Measurements from ENCODE around the gene SCTR. TPM values are rescaled to one million over a fixed set of nuclear protein-coding genes. Genes with fewer than 3 reads are reported as not detected.

The SCTR gene
- total and polyA plus RNA-seq, 2 of the 8 experiments (the other 6 are each of a cell fraction or from before 2014, with no cell fraction given), result 0.15 TPM; not detected in 1

DNA sequence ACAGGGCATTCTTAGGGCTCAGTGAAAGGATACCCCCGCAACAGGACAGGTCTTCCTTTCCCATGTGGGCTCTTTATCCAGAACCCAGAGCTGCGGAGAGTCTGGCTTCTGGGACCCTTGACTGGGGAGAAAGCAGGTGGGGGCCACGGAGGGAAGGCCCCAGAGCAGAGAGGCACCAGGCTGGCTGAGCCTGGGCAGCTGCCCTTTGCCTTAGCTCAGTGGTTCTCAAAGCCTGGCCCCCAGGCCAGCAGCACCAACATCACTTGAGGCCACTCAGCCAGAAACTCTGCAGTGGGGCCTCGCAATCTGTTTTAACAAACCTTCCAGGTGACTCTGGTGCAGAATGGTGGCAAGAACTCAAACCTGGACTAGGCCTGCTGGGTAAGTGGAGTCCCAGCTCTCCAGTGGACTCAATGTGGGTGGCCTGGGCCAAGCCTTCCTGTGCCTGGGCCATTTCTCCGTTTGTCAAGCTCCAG is 94.2 kb downstream of the SCTR start:
- Histone ChIP-seq H3K79me1 (ENCODE audit: low read depth, low read length) (0 out of 2 replicates have a peak, but pooled peaks cover 2% of the 10 kb centered on the region), H2BK12ac (ENCODE audit: low read depth, low read length) (peak overlapping the region; percentile 71; the same call in 1 of the 2 replicates), H3K14ac (ENCODE audit: insufficient read length) (no peak overlapping the region), H3K23ac (ENCODE audit: insufficient read length) (no peak overlapping the region), H2AFZ (ENCODE audit: low read length) (no peak overlapping the region), H3K9me3 (ENCODE audit: insufficient read depth in 2 of 2, low read depth in 1 of 2, low read length in 1 of 2) (no peaks in the 10 kb centered on the region), H4K91ac (replicated peaks; ENCODE audit: insufficient read length, low read length) (no peak overlapping the region), H3K18ac (ENCODE audit: extremely low read depth, low read length) (no peak overlapping the region), H3K27ac (ENCODE audit: low read depth, low read length) (no peak overlapping the region), H3K4me2 (ENCODE audit: insufficient read depth in 1 of 2, low read depth in 2 of 2, low read length in 2 of 2) (no peak overlapping the region), H3K36me3 (ENCODE audit: control insufficient read depth in 2 of 4, insufficient read depth in 4 of 4, low read length in 3 of 4) (no peaks in the 10 kb centered on the region), H3K4me3 (ENCODE audit: extremely low read depth in 1 of 4, insufficient read depth in 2 of 4, low read depth in 3 of 4, low read length in 4 of 4) (no peak overlapping the region), H2BK20ac (ENCODE audit: low read length) (no peak overlapping the region), H4K20me1 (replicated peaks in 1 of 2; ENCODE audit: control insufficient read depth in 1 of 2, insufficient read depth in 2 of 2, low read length in 2 of 2) (peaks cover 0 to 2% of the 10 kb centered on the region in 2 experiments), H2BK15ac (ENCODE audit: low read length) (peak overlapping the region; percentile 5; the same call in 1 of the 2 replicates), H3K4me1 (replicated peaks in 1 of 4; ENCODE audit: control insufficient read depth in 3 of 4, insufficient read depth in 4 of 4, low read length in 3 of 4) (peaks cover 0 to 28% (median 15%) of the 10 kb centered on the region in 4 experiments; a peak in 6 of 7 replicates), H3K4ac (replicated peaks; ENCODE audit: insufficient read length, low read depth, low read length) (no peak overlapping the region), H3K56ac (replicated peaks; ENCODE audit: insufficient read length, low read depth, low read length) (no peak overlapping the region), H2BK120ac (replicated peaks; ENCODE audit: low read depth, low read length) (no peak overlapping the region), H3K79me2 (ENCODE audit: control insufficient read depth in 1 of 2, insufficient read depth in 2 of 2, low read length in 2 of 2) (no peaks in the 10 kb centered on the region), H2BK5ac (ENCODE audit: low read depth, low read length) (no peak overlapping the region; the same call in 1 of the 2 replicates), H3K9ac (replicated peaks in 1 of 4; ENCODE audit: extremely low read depth in 1 of 4, low read depth in 3 of 4, low read length in 3 of 4) (no peak overlapping the region), H4K5ac (ENCODE audit: insufficient read length, low read depth, low read length) (no peak overlapping the region), H3K23me2 (ENCODE audit: low read depth, low read length) (peaks cover 11% of the 10 kb centered on the region; the same call in 1 of the 2 replicates), H2AK5ac (ENCODE audit: low read depth, low read length) (no peak overlapping the region), H4K8ac (ENCODE audit: extremely low read depth, insufficient read depth, low read length) (0 out of 2 replicates have a peak overlapping the region, but pooled peaks have one; percentile 51), H3K27me3 (replicated peaks in 1 of 4; ENCODE audit: control insufficient read depth in 3 of 4, extremely low read depth in 1 of 4, insufficient read depth in 3 of 4, low read length in 3 of 4) (peaks cover 0 to 14% (median 8%) of the 10 kb centered on the region in 4 experiments; a peak in 6 of 7 replicates)
- POLR2A ChIA-PET (ENCODE audit: partially characterized antibody), result interaction anchor here (1.0 to 4.2 kb wide), 3 partner anchors 12 to 16 kb away, joined by 4 to 22 read pairs (median 5); no protein-coding TSS in a partner anchor
- DNase-seq (ENCODE audit: low read depth in 1 of 2, low spot score in 2 of 2) (no peak), FAIRE-seq (no peak)
- WGBS, 2 experiments (ENCODE audit: extremely low coverage in 1 of 2, insufficient coverage in 1 of 2, insufficient read length in 1 of 2, insufficient replicate concordance in 2 of 2, low coverage in 1 of 2, low lambda C conversion rate in 2 of 2, missing lambda C conversion rate in 1 of 2), result 91% methylated on average over 5 of the region's 5 CpGs; no CpG with 5 or more reads in 1 of the 2 experiments
- TF ChIP-seq RFX5 (IDR thresholded peaks at IDR 0.05; ENCODE audit: borderline replicate concordance, low read depth, low read length), result no peak
- no peak for TF ChIP-seq TAF1 (IDR thresholded peaks at IDR 0.05; ENCODE audit: low read depth, low read length)
- TF ChIP-seq, protein P1, sequence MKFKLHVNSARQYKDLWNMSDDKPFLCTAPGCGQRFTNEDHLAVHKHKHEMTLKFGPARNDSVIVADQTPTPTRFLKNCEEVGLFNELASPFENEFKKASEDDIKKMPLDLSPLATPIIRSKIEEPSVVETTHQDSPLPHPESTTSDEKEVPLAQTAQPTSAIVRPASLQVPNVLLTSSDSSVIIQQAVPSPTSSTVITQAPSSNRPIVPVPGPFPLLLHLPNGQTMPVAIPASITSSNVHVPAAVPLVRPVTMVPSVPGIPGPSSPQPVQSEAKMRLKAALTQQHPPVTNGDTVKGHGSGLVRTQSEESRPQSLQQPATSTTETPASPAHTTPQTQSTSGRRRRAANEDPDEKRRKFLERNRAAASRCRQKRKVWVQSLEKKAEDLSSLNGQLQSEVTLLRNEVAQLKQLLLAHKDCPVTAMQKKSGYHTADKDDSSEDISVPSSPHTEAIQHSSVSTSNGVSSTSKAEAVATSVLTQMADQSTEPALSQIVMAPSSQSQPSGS (IDR thresholded peaks at IDR 0.05; ENCODE audit: low read length), result no peak
- no peak for TF ChIP-seq KDM4A (IDR thresholded peaks at IDR 0.05; ENCODE audit: low read depth, low read length, severe bottlenecking)
- TF ChIP-seq NANOG (IDR thresholded peaks at IDR 0.05; ENCODE audit: insufficient read depth, low read depth, low read length, poor library complexity, severe bottlenecking), result no peak
- no peak for TF ChIP-seq BACH1 (IDR thresholded peaks at IDR 0.05; ENCODE audit: low read length)
- no peak for TF ChIP-seq CTBP2 (IDR thresholded peaks at IDR 0.05; ENCODE audit: borderline replicate concordance, insufficient read depth, insufficient read length, low read length)
- TF ChIP-seq, protein P2, sequence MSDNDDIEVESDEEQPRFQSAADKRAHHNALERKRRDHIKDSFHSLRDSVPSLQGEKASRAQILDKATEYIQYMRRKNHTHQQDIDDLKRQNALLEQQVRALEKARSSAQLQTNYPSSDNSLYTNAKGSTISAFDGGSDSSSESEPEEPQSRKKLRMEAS (IDR thresholded peaks at IDR 0.05), result no peak
- no peak for TF ChIP-seq SIRT6 (IDR thresholded peaks at IDR 0.05; ENCODE audit: low read length)
- CTCF ChIA-PET (ENCODE audit: partially characterized antibody), result interaction anchor here (0.8 to 1.4 kb wide), 5 partner anchors 13 to 101 kb away, joined by 3 to 5 read pairs (median 4); no protein-coding TSS in a partner anchor

All from H1 (cell line).